Pons (tissue), 1 donor: ENCODE measurements around the gene MARCHF9.

Experiments used
- DNase-seq: peaks from one replicate; pipeline ENCODE4 v3.0.0-alpha.2; 2016; ENCODE audit warnings: low spot score

Gene MARCHF9

GRCh38 chr12:57737467-57738460 is 17.1 kb upstream of the MARCHF9 start:
- DNase-seq: no peak

GRCh38 chr12:57738661-57739237 is 16.2 kb upstream of the MARCHF9 start, which contains the start of gene AGAP2:
AGAP2 (minus strand) TSS chr12:57738742; CDS start chr12:57738246, 496 bp downstream.
- DNase-seq: no peak

GRCh38 chr12:57739387-57739786 is 15.5 kb upstream of the MARCHF9 start:
- DNase-seq: no peak

- DNase-seq: no peak
Observed at GRCh38 chr12:57739914-57740538, 14.9 kb upstream of the MARCHF9 start.

- no peak for DNase-seq
Observed at GRCh38 chr12:57740656-57741412, 14.1 kb upstream of the MARCHF9 start.

GRCh38 chr12:57741413-57741789 is 13.5 kb upstream of the MARCHF9 start:
- DNase-seq: no peak

- no peak for DNase-seq
Observed at GRCh38 chr12:57741844-57742738, 12.8 kb upstream of the MARCHF9 start.

GRCh38 chr12:57743769-57744168 is 11.1 kb upstream of the MARCHF9 start:
- no peak for DNase-seq

- no peak for DNase-seq
Observed at GRCh38 chr12:57744194-57744776, 10.6 kb upstream of the MARCHF9 start.

GRCh38 chr12:57744777-57745484 is 10.0 kb upstream of the MARCHF9 start, which contains the start of gene TSPAN31:
TSPAN31 (plus strand) TSS chr12:57745039; CDS start chr12:57745155, 116 bp downstream.
- peak; percentile 99 for DNase-seq

- DNase-seq: no peak
Observed at GRCh38 chr12:57745485-57745881, 9.4 kb upstream of the MARCHF9 start.

- no peak for DNase-seq
Observed at GRCh38 chr12:57746025-57746424, 8.9 kb upstream of the MARCHF9 start.

- no peak for DNase-seq
Observed at GRCh38 chr12:57749061-57749460, 5.8 kb upstream of the MARCHF9 start.

GRCh38 chr12:57750561-57751431 is 4.1 kb upstream of the MARCHF9 start:
- DNase-seq: no peak

- DNase-seq: no peak
Observed at GRCh38 chr12:57751432-57751787, 3.5 kb upstream of the MARCHF9 start.

- DNase-seq: peak; percentile 99
Observed at GRCh38 chr12:57751788-57752667, 2.9 kb upstream of the MARCHF9 start, which contains the start of gene CDK4. CDK4 (minus strand) TSS chr12:57752310; CDS start chr12:57751717, 593 bp downstream.

- no peak for DNase-seq
Observed at GRCh38 chr12:57752668-57753000, 2.3 kb upstream of the MARCHF9 start.
